ENCODE measurements around the gene PLCB4.

Gene PLCB4

GRCh38 chr20:9166153-9166780, 97.4 kb downstream of the PLCB4 start:
- in situ Hi-C loops (cut with MboI; ENCODE audit: low sequenced_read_pairs) = no loop called here

GRCh38 chr20:9169409-9169808, 100.5 kb downstream of the PLCB4 start:
- in situ Hi-C loops (cut with MboI; ENCODE audit: low sequenced_read_pairs) = no loop called here

GRCh38 chr20:9172851-9173250, 104.0 kb downstream of the PLCB4 start:
- in situ Hi-C loops (cut with MboI; ENCODE audit: low sequenced_read_pairs) = no loop called here

GRCh38 chr20:9177278-9177677, 108.4 kb downstream of the PLCB4 start:
- in situ Hi-C loops (cut with MboI; ENCODE audit: low sequenced_read_pairs) = no loop called here

- in situ Hi-C loops (cut with MboI; ENCODE audit: low sequenced_read_pairs) = no loop called here
Observed at GRCh38 chr20:9179193-9179802, 110.4 kb downstream of the PLCB4 start.

- in situ Hi-C loops (cut with MboI; ENCODE audit: low sequenced_read_pairs) = no loop called here
Observed at GRCh38 chr20:9179867-9180266, 111.0 kb downstream of the PLCB4 start.

- in situ Hi-C loops (cut with MboI; ENCODE audit: low sequenced_read_pairs) = no loop called here
Observed at GRCh38 chr20:9180481-9181257, 111.8 kb downstream of the PLCB4 start.

- in situ Hi-C loops (cut with MboI; ENCODE audit: low sequenced_read_pairs) = no loop called here
Observed at GRCh38 chr20:9185511-9185910, 116.6 kb downstream of the PLCB4 start.

GRCh38 chr20:9186396-9186795, 117.5 kb downstream of the PLCB4 start:
- in situ Hi-C loops (cut with MboI; ENCODE audit: low sequenced_read_pairs) = no loop called here

GRCh38 chr20:9195031-9195430, 126.1 kb downstream of the PLCB4 start:
- in situ Hi-C loops (cut with MboI; ENCODE audit: low sequenced_read_pairs) = no loop called here

GRCh38 chr20:9196110-9196509, 127.2 kb downstream of the PLCB4 start:
- in situ Hi-C loops (cut with MboI; ENCODE audit: low sequenced_read_pairs) = no loop called here

- in situ Hi-C loops (cut with MboI; ENCODE audit: low sequenced_read_pairs) = no loop called here
Observed at GRCh38 chr20:9198460-9198859, 129.6 kb downstream of the PLCB4 start.

- in situ Hi-C loops (cut with MboI; ENCODE audit: low sequenced_read_pairs) = no loop called here
Observed at GRCh38 chr20:9200196-9200595, 131.3 kb downstream of the PLCB4 start.

GRCh38 chr20:9200620-9201019, 131.7 kb downstream of the PLCB4 start:
- in situ Hi-C loops (cut with MboI; ENCODE audit: low sequenced_read_pairs) = no loop called here

GRCh38 chr20:9202420-9203080, 133.7 kb downstream of the PLCB4 start:
- in situ Hi-C loops (cut with MboI; ENCODE audit: low sequenced_read_pairs) = no loop called here

- in situ Hi-C loops (cut with MboI; ENCODE audit: low sequenced_read_pairs) = no loop called here
Observed at GRCh38 chr20:9203081-9203447, 134.2 kb downstream of the PLCB4 start.

- in situ Hi-C loops (cut with MboI; ENCODE audit: low sequenced_read_pairs) = no loop called here
Observed at GRCh38 chr20:9204979-9205378, 136.1 kb downstream of the PLCB4 start.

GRCh38 chr20:9206486-9206885, 137.6 kb downstream of the PLCB4 start:
- in situ Hi-C loops (cut with MboI; ENCODE audit: low sequenced_read_pairs) = no loop called here

- in situ Hi-C loops (cut with MboI; ENCODE audit: low sequenced_read_pairs) = no loop called here
Observed at GRCh38 chr20:9207253-9207652, 138.4 kb downstream of the PLCB4 start.

GRCh38 chr20:9210356-9210755, 141.5 kb downstream of the PLCB4 start:
- in situ Hi-C loops (cut with MboI; ENCODE audit: low sequenced_read_pairs) = no loop called here

GRCh38 chr20:9211016-9211760, 142.3 kb downstream of the PLCB4 start:
- in situ Hi-C loops (cut with MboI; ENCODE audit: low sequenced_read_pairs) = no loop called here
